ENCODE results near the gene RAB3D. TPM values are rescaled to one million over a fixed set of nuclear protein-coding genes. Genes with fewer than 3 reads are reported as not detected.
"Not testable (repeated sequence)": the region's sequence is repeated elsewhere in the genome, so short reads cannot be mapped to it uniquely, and the experiment has no call there.

The RAB3D gene
- total RNA-seq, 2 experiments from 2014 or later, result 1.2 to 2.2 TPM

- ChIA-PET CTCF (no interaction called here), POLR2A (no interaction called here)
- Histone ChIP-seq H3K9me3 (ENCODE audit: control insufficient read depth in 1 of 2, insufficient read depth in 1 of 2, low read length in 2 of 2) (peaks cover 0 to 7% of the 10 kb centered on the region in 2 experiments), H3K36me3 (ENCODE audit: insufficient read depth, low read length) (no peaks in the 10 kb centered on the region), H3K4me3 (ENCODE audit: low read length) (no peak overlapping the region), H3K27ac (ENCODE audit: low read depth in 1 of 2, low read length in 2 of 2) (no peak overlapping the region), H3K27me3 (ENCODE audit: control insufficient read depth in 1 of 2, insufficient read depth in 2 of 2, low read length in 2 of 2) (no peaks in the 10 kb centered on the region), H3K4me1 (ENCODE audit: insufficient read depth, low read length) (peaks cover 19% of the 10 kb centered on the region)
- TF ChIP-seq CTCF (IDR thresholded peaks at IDR 0.05), result no peak
- H3K27me3 Mint-ChIP-seq, result peaks cover 5% of the 10 kb centered on the region
- DNase-seq (peak in 1 of 14 experiments; percentile 14), ATAC-seq (ENCODE audit: poor library complexity) (no peak)
- no peak overlapping the region for H3K4me3 Mint-ChIP-seq
- H3K9me3 Mint-ChIP-seq, result no peaks in the 10 kb centered on the region
- H3K27ac Mint-ChIP-seq, result no peak overlapping the region
- peaks cover 10% of the 10 kb centered on the region for H3K4me1 Mint-ChIP-seq (ENCODE audit: low read depth)
- intact Hi-C loops (cut with DNase I, micrococcal nuclease), result no loop called here
- no peaks in the 10 kb centered on the region for H3K36me3 Mint-ChIP-seq (ENCODE audit: low read depth)
Observed at GRCh38 chr19:11356676-11357550, 17.5 kb upstream of the RAB3D start.

DNA sequence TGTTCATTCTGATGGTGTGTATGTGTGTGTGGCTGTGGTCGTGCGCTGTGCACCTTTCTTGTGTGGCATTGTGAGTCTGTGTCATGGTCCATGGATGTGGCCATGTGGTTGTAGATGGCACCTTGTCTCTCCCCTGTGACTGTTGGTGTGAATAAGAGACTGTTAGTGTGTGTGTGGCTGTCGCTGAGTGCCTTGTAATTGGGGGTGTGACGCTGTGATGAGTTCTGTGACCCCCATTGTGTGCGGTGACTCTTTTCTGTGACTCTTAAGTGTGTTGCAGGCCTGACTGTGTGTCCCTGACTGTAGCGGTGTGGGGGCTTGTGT is 16.6 kb upstream of the RAB3D start:
- H3K4me1 Mint-ChIP-seq (ENCODE audit: low read depth), result peaks cover 10% of the 10 kb centered on the region
- H3K36me3 Mint-ChIP-seq (ENCODE audit: low read depth), result no peaks in the 10 kb centered on the region
- no peaks in the 10 kb centered on the region for H3K36me3 ChIP-seq (ENCODE audit: insufficient read depth, low read length)
- DNase-seq, result no peak
- no peak for TF ChIP-seq CTCF (IDR thresholded peaks at IDR 0.05)
- no peaks in the 10 kb centered on the region for H3K27me3 ChIP-seq (ENCODE audit: control insufficient read depth in 1 of 2, insufficient read depth in 2 of 2, low read length in 2 of 2)
- H3K4me1 ChIP-seq (ENCODE audit: insufficient read depth, low read length), result peaks cover 19% of the 10 kb centered on the region
- intact Hi-C loops (cut with DNase I, micrococcal nuclease), result no loop called here
- H3K9me3 ChIP-seq (ENCODE audit: control insufficient read depth in 1 of 2, insufficient read depth in 1 of 2, low read length in 2 of 2), result peaks cover 0 to under 1% of the 10 kb centered on the region in 2 experiments
- H3K27ac Mint-ChIP-seq, result no peak overlapping the region
- no peak for ATAC-seq (ENCODE audit: poor library complexity)
- H3K27me3 Mint-ChIP-seq, result peaks cover 5% of the 10 kb centered on the region
- ChIA-PET CTCF (no interaction called here), POLR2A (no interaction called here)
- H3K4me3 Mint-ChIP-seq, result peak overlapping the region; percentile 68
- no peaks in the 10 kb centered on the region for H3K9me3 Mint-ChIP-seq
- no peak overlapping the region for H3K27ac ChIP-seq (ENCODE audit: low read depth in 1 of 2, low read length in 2 of 2)
- H3K4me3 ChIP-seq (ENCODE audit: low read length), result peak overlapping the region; percentile 36

DNA sequence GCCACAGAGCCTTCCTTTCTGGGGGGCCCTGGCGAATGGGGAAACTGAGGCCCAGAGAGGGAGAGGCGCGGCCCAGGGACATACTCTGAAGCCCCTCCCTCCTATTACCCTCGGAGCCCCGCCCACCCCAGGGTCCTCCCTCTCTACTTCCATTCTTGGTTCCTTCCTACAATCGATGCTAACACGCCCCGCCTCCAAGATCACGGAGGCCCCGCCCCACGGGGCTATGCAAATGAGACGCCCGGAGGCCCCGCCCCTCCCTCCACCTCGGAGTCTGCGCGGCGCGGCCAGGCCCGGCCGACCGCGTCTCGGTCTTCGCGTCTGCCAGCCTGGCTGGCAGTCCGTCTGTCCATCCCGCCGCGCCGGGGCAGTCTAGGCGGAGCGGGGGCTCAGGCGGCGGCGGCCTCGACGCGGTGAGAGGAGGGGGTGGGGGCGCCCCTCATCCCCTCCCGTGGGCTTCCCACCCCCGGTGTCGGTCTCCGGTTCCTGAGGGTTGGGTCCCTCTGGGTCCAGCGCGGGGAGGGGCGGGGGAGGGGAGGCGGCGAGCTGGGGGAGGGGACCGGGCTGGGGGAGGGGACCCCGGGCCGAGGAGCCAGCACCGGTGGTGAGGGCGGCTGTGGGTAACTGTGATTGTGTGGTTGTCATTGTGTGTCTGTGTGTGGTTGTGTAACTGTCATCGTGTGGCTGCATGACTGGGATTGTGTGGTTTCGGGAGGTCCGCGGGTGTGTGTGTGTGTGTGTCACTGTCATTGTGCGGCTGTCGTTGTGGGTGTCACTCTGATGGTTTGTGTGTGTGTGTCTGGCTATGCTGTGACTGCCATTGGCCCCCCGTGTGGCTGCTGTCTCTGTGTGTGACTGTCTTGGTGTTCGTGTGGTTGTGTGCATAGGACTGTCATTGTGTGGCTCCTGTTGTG is 16.0 kb upstream of the RAB3D start, which contains the start of gene PLPPR2:
Gene PLPPR2, plus strand, starts transcription at position 273 of the 914 bp plus-strand sequence. CDS start 2,242 bp downstream, outside the sequence.
- intact Hi-C loops (cut with DNase I, micrococcal nuclease), result no loop called here
- peak within 1 kb of the TSS; percentile 68 for H3K4me3 Mint-ChIP-seq
- no peak within 1 kb of the TSS for H3K27ac Mint-ChIP-seq
- no peaks in the 10 kb centered on the region for H3K36me3 ChIP-seq (ENCODE audit: insufficient read depth, low read length)
- H3K36me3 Mint-ChIP-seq (ENCODE audit: low read depth), result no peaks in the 10 kb centered on the region
- H3K4me1 Mint-ChIP-seq (ENCODE audit: low read depth), result peaks cover 10% of the 10 kb centered on the region
- H3K27ac ChIP-seq (ENCODE audit: low read depth in 1 of 2, low read length in 2 of 2), result no peak within 1 kb of the TSS
- peak within 1 kb of the TSS; percentile 36 for H3K4me3 ChIP-seq (ENCODE audit: low read length)
- CTCF ChIA-PET, result no interaction called here
- H3K9me3 Mint-ChIP-seq, result no peaks in the 10 kb centered on the region
- no peaks in the 10 kb centered on the region for H3K9me3 ChIP-seq (ENCODE audit: control insufficient read depth in 1 of 2, insufficient read depth in 1 of 2, low read length in 2 of 2)
- ATAC-seq (ENCODE audit: poor library complexity) (peak; percentile 98), DNase-seq (peak; percentile 65 to 93 (median 82))
- POLR2A ChIA-PET, result no interaction called here
- no peaks in the 10 kb centered on the region for H3K27me3 ChIP-seq (ENCODE audit: control insufficient read depth in 1 of 2, insufficient read depth in 2 of 2, low read length in 2 of 2)
- H3K4me1 ChIP-seq (ENCODE audit: insufficient read depth, low read length), result peaks cover 19% of the 10 kb centered on the region
- H3K27me3 Mint-ChIP-seq, result peaks cover 5% of the 10 kb centered on the region
- no peak for TF ChIP-seq CTCF (IDR thresholded peaks at IDR 0.05)

GRCh38 chr19:11354102-11354501 is 14.6 kb upstream of the RAB3D start:
- H3K27ac Mint-ChIP-seq, H3K4me3 Mint-ChIP-seq: not testable (repeated sequence)

More at GRCh38 chr19:11354102-11354501, 14.6 kb upstream of the RAB3D start:
- H3K36me3 ChIP-seq (ENCODE audit: insufficient read depth, low read length); H3K36me3 Mint-ChIP-seq (ENCODE audit: low read depth); intact Hi-C loops (cut with DNase I, micrococcal nuclease); H3K9me3 Mint-ChIP-seq; DNase-seq; H3K27me3 ChIP-seq (ENCODE audit: control insufficient read depth in 1 of 2, insufficient read depth in 2 of 2, low read length in 2 of 2); H3K27ac ChIP-seq (ENCODE audit: low read depth in 1 of 2, low read length in 2 of 2); H3K9me3 ChIP-seq (ENCODE audit: control insufficient read depth in 1 of 2, insufficient read depth in 1 of 2, low read length in 2 of 2); ATAC-seq (ENCODE audit: poor library complexity); H3K4me1 Mint-ChIP-seq (ENCODE audit: low read depth); H3K4me3 ChIP-seq (ENCODE audit: low read length); H3K27me3 Mint-ChIP-seq; CTCF ChIA-PET: not testable (repeated sequence)
- POLR2A ChIA-PET, result interaction anchor here (0.7 kb wide), 1 partner anchor 412 kb away, joined by 4 read pairs; no protein-coding TSS in a partner anchor
- H3K4me1 ChIP-seq (ENCODE audit: insufficient read depth, low read length), result peaks cover 19% of the 10 kb centered on the region
